GM21367 (cell line): ENCODE measurements around the gene ITGA11.

Experiments
- ATAC-seq: cut with Tn5 transposase; IDR thresholded peaks from one replicate; pipeline ENCODE4 v1.9.1; 2021; ENCODE audit not compliant: unreplicated experiment

Gene ITGA11

DNA sequence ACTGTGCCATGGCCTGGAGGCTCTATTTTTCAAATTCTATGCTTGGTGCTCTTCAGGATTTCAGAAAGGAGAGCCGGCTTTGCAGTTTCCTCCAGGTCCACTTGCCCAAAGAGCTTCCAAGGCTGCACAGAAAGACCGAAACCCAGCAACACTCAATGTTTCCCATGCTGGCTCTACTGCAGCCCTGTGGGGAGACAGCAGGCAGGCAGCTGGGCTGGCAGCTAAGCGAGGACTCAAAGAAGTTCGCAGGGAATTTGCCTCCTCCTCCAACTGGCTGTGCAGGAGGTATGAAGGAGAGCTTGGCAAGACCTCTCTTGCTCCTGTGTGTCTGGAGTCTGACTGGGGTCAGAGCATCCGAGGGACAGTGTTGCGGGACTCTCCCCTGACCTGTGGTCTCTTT, 17.4 kb upstream of the ITGA11 start:
- no peak for ATAC-seq

DNA sequence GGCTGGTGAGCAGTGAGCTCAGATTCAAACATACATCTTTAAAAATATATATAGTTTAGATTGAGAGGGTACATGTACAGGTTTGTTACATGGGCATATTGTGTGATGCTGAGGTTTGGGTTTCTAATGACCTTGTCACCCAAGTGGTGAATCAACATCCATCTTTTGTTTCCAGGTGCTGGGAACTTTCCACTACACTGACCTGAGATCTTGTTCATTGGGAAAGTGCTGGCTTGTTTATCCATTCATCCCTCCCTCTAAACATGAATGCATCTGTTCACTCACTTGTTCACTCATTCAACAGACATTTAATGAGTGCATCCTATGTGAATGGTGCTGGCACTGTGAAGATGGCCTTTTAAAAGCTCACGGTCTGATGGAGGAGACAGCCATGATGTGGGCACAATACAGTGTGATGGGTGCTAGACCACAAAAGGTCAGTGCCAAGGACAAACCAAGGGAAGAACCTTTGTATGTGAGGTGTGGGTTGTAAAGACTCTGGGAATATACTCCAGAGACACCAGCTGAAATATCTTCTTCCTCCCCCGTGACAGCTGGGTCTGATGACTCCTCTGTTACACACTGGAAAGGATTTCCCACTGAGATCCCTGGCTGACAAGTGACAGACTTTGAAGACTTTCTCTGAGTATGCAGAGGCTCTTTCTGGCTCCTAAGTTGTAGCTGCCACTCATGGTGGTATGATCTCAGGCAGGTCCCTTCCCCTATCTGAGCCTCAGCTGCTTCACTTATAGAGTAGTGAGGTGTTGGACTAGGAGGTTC, 16.2 kb upstream of the ITGA11 start:
- ATAC-seq, result no peak

DNA sequence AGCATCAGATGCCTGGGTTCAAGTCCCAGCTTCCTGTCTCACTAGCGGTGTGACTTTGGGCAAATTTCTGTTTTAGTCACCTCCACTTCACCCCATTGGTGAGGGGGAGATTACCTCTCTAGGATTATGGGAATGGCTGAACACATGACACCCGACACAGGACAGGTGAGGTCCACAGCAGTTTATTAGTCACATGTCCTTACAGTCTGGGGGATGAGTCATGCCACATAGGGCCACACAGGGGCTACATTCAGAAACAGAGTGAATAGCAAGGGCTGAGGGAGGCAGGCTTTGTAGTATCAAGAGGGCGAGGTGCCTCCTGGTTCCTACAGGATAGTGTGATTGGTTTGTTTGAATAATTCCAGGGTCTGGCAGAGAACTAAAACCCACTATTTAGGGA, 15.2 kb upstream of the ITGA11 start:
- ATAC-seq, result no peak

DNA sequence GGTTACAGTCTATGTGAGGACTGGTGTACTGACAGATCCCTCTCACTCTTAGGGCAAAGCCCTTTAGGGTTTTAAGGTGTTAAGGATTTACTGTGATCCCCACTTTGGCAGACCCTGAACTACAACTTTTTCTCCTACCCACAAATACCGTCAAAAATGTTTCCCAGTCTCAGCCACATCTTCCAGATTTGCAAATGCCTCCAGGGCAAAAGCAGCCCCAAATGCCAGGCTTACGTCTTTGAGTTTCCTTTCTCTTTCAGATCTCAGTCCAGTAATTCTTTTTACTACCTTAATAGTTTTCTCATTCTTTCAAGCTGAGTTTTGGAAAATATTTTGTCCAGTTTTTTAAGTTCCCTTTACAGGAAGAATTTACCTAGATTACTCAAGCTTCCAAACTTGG, 13.4 kb upstream of the ITGA11 start:
- ATAC-seq, result no peak

DNA sequence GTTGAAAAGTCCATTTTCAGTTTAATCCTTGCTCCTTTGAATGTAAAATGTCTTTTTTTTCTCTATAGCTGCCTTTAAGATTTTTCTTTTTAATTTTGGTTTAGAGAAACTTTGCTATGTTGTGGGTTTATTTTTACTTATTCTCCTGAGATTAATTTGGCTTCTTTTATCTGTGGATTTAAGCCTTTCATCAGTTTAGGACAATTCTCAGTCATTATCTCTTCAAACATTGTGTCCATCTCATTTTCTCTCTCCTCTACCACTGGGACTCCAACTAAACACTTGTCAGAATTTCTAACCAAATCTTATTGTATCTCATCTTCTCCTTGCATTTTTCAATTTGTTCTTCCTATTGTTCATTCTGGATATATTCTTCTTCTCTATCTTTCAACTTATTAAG, 12.4 kb upstream of the ITGA11 start:
- ATAC-seq, result no peak

DNA sequence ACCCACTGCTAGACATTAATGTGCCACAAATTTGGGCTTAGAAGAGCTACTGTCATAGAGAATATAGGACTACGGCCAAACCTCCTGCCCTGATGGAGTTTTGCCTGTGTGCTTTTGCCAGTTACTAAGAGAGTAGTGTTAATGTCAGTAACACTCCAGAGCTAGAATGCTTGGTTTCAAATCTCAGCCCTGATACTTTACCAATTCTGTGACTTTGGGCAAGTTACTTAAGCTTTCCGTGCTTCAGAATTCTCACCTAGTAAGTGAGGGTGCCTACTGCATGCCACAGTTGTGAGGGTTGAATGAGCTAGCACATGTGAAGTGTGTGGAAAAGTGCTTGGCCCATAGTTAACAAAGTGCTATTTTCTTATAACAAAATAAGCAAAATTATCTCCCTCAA, 10.9 kb upstream of the ITGA11 start:
- no peak for ATAC-seq

DNA sequence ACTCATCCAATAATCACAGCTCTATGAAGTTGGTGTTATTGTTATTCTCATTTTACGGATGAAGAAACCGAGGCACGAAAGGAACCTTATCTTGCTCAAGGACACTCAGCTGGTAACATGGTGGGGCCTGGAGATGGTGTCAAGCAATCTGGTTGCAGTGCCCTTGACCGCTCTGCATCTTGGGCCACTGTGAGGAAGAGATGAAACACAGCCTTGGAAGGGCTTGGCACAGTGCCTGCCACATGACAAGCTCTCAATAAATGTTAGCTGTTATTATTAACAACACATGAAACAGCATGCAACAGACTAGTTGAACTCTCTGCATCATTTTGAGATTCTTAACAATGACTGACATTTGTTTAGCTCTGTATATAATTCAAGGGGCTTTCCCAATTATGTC, 10.1 kb upstream of the ITGA11 start:
- ATAC-seq, result no peak

DNA sequence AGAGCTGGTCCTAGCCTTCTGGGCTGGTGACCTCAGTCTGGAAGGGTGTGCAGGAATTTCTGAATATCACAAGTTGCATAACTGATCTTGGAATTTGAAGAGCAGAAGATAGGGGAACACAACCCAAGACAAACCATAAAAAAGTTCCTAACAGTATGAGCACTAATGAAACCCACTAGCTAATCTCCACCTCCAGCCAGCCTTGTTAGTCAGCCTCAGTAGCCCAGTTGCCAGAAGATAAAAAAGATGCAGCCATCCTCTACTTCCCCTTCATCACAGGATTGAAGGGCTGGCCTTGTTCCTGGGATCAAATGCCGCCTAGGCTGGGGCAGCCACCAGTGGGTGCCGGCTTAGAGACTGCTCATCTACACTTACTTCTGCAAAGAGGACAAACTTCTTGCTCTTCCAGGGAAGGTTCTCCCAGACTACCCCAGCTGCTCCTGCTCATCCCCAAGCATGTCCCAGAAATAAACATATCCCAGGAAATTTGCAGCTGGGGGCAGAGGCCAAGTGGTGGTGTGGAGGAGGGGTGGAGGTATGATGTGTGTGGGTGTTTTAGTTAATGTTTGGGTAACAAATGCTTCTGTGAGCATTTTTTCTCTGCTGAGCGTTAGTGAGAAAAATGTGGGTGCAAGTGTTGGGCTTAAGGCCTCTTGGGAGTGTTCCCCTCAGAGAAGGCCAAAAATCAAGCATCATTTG, 9.2 kb upstream of the ITGA11 start:
- ATAC-seq, result no peak

DNA sequence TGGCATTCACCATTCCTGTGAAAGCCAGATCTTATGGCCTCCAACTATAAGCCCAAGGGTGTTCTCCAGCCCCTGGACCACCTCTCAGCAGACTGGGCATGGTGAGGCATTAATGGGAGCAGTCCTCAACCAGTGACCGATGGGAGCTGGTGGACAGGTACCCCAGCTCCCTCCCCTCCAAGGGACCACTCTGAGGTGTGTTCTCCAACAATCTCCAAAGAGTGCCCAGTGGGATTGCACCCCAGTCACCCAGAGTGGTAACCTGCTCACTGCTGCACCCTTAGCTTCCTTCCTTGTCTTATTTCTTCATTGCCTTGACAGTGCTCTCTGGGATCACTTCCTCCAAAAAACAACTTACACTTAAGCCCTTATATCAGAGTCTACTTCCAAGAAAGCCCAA, 8.2 kb upstream of the ITGA11 start:
- ATAC-seq, result no peak

DNA sequence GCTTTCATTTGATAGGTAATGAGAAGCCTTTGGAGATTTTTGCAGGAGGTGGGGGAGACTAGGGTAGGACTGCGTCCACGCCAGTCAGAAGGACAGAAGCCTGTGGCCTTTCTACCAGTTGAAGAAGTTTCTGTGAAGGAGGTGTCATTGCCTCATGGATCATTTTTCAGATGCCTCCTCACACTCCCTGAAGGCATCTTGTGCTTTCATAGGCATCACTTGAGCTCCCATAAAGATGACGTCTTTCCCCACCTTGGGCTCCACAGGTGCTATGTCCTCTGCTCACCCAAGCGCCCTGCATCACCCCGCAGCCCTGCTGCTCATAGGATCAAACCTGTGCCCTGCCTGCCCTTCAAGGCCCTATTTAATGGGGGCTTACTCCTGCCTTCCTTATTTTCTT, 7.5 kb upstream of the ITGA11 start:
- ATAC-seq, result no peak

DNA sequence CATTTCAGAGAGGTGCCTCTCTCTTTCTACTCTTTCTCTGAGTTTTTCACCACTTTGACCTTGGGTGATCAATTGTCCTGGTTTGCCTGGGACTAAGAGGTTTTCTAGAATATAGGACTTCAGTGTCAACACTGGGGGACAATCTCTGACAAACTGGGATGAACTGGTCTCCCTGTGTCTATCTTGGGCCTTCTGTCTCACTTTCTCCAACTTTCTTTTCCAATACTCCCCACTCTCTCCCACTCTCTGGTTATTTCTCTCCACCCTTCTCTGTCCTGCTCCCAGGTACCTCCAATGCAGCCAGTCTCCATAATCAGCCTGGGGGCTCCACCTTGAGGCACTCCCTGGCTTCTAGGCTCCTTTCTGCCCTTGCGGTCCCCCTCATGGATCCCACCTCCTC, 4.7 kb upstream of the ITGA11 start:
- ATAC-seq, result no peak

DNA sequence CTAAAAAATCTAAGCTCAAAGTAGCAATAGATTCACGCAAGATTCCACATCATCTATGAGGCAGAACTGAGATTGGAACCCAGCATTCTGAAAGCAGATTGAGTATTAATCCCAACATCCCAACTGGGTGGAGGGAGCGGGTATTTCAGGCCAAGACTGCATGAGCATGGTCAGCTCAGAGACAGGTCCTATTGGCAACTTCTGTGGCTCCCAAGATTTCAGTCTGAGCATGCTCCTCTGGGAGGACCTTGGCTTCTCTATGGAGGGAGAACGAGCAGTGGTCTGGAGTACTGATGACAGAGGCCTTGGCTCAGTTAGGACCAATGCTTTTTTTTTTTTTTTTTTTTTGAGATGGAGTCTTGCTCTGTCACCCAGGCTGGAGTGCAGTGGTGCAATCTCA, 4.0 kb upstream of the ITGA11 start:
- ATAC-seq, result no peak

DNA sequence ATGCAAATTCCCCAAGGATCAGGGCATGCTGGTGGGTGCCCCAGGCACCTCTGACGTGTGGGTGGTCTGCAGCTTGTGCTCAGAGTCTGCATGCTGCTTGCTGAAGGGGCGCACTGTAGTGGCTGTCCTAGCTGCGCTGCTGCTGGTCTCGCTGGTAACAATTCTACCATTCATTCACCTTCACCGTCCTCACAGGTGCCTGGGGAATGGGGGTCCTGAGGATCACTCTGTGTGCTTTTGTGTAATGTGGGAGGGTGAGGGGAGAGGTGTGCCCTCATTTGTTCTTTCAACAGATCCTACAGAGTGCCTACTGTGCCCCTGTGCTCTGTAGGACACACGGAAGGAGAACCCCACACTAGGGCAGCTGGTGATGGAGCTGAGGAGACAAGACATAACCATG, 2.1 kb upstream of the ITGA11 start:
- ATAC-seq, result no peak

DNA sequence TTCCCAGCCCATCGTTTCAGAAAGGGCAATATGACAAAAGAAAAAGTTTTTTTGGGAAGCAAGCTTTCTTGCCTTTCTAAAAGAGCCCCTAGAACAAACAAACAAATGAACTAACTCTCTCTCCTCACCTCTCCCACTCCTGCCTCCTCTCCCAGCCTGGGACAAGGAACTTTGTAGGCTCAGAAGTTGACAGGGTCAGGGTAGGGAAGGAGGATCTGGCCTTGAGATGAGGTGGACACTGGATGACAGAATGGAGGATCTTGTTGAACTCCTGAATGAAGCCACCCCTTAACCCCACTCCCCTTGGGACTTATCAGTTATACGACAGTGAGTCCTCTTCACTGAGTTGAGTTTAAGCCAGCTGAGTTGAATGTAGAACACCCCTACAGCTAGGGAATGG, 1.6 kb upstream of the ITGA11 start:
- ATAC-seq, result no peak

DNA sequence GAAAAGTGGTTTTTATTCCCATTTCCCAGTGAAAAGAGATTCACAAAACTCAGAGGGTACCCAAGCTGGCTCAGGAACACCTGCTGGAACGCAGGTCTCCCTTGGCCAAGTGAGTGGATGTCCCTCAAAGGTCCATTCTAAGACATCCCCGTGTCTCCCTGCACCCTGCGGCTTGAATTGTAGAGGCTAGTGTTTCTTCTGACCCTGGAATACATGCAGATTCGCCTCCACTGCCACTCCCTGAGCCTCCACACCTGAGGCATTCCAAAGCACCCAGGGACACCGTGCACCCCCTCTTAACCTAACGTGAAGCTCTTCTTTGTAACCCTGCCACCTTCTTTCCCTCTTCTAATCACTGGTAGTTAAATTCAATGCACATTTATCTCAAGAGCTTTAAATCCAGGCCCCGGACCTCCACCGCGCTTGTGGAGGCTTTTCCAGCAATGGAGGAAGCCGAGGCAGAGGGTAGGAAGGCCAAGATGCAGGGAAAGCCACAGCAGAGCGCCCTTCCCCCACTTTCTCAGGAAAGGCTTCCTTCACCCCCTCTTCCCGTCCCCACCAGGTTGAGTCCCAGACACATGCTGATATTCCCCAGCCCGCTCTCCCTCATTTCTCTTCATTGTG, 590 bp upstream of the ITGA11 start:
- ATAC-seq, result no peak

DNA sequence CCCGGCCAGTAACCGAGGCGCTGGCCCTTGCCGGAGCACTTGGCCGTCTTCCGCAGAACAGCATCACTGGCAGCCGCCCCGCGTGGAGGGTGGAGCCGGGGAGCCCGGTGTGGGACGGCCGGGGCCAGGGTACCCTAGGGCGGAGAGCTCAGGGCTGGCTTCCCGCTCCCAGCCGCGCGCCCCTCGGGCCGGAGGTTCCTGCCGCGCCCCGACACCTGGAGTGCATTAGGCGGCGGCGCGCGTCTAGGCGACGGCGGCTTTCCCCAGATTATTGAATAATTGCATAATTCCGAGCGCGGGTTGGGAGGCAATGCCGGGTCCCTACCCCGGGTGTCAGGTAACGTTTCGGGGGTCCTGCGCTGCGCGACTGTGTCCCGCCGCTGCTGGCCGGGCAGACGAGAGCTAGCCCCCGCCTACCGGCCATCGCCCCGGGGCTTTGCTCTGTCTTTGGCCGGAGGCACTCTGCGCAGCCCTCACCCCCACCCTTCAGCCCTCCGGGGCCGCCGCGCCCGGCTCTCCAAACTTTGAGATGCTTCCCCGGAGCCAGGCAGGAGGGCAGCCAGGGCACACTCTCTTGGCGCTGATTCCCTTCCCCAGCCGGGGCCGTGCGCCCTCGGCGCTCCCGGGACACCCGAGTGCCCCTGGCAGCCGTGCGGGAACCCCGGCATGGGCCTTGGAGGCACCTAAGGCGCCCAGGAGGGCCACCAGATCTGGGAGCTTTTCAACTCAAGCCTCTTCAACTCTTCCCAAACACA, 749 bp downstream of the ITGA11 start:
- ATAC-seq, result no peak

DNA sequence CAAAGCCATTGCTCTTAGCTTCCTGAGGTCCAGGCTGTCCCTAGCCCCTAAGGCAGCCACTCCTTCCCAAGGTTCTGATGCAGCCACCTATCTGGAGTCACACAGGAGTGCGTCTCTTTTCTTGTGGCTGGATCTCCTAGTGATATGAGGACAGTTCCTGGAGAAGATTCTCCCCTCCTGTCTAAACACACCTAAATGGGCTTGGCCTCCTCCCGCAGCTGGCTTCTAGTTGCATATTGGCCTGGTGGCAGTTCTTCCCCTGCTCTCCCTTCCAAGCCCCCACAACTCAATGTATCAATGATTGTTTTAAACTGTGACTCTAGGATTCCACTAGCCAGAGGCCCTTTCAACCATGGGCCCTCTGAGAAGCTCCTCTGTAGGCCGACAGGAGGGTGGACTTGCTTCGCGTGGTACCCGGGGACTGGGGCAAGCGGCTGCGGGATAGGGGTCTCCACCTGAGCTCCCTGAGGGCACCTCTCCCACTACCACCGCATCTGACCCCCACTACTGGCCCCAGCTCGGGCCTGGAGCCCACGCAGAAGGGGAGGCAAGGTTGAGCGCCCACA, 1.4 kb downstream of the ITGA11 start:
- ATAC-seq, result no peak

DNA sequence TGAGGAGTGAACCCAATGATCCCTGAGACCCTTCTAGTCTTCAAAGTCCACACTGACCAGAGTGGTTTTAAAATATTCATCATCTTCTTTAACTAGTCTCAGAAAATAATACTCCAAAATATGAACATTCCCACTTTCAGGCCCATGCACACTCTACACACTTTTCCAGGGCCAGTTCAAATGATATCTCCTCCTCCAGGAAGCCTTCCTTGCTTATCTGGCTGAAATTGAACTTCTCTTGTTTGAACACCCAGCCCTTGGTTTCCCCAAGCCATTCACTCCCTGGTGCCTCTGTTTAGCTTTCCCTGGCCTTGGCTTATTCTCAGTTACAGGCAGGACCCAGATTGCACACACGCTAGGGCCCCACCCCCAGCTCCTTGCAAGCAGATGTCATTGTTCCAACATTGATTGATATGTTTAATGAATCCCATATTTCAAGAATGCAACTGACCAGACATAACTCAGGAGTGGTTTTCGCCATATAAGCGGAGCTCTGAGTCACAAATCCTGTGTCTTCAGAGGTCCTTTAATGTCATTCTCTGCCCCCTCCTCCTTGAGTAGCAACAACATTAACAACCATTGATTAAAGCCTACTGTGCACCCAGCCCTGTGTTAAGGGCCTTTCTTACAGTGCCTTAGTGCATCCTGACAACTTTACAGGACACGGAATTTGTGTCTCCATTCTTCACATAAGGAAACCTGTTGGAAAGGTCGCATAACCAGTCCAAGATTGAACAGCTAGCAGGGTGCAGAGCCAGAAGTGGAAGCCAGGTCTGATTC, 2.1 kb downstream of the ITGA11 start:
- ATAC-seq, result no peak

DNA sequence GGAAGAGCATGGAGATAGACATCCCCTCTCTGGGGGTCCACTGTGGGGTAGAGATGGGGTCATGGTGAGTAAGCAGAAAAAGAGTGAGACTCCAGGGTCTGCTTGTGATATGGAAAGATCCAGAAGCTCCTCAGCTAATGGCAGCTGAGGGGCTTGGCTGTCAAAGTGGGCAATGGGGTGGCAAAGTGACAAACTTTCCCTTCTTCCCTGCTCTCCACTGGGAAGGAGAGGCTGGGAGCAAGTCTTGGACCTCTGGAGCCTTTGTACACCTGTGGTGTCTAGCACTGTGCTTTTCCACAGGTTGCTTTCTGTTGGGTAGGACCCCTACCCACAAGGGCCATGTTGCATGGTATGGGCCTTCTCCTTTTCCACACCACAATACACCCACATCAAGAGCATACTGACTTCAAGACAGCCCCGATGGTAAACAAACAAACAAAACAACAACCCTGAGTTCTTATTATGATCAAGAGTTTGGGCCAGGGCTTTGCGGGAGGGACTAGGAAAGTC, 3.5 kb downstream of the ITGA11 start:
- ATAC-seq, result no peak

DNA sequence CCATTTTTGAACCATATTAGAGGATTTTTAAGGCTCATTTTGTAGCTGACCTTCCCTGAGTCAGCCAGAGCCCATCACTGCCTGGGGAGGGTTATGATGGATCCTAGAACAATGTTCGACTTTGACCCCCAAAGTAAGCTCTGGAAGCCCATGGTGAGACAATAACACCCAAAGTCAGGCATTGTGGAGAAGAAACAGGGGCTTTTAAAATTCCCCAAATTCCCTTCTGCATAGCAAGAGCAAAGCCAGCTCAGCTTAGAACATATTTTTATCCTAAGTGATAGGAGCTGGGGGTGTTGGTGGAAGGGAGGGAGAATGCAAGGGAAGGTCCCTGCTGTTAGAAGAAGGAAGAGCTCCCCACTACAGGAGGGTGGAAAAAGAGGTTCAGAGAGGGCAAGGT, 4.0 kb downstream of the ITGA11 start:
- no peak for ATAC-seq
